ENCODE measurements around the gene FRMPD2. TPM values are rescaled to one million over a fixed set of nuclear protein-coding genes. Genes with fewer than 3 reads are reported as not detected.

Gene FRMPD2
- polyA plus RNA-seq, 1 of the 3 experiments (the other 2 are of a cell fraction): 0.02 TPM

GRCh38 chr10:48205918-48206317 lies 68.6 kb downstream of the FRMPD2 start:
- Histone ChIP-seq H3K79me2 (ENCODE audit: insufficient read depth) (no peaks in the 10 kb centered on the region), H3K4me1 (ENCODE audit: control insufficient read depth in 1 of 2, insufficient read depth in 2 of 2, low read depth in 1 of 2, low read length in 1 of 2) (no peaks in the 10 kb centered on the region), H4K20me1 (ENCODE audit: insufficient read depth) (no peaks in the 10 kb centered on the region), H3F3A (replicated peaks; ENCODE audit: insufficient read depth) (no peaks in the 10 kb centered on the region), H2AFZ (ENCODE audit: low read depth) (no peak overlapping the region), H3K27me3 (ENCODE audit: insufficient read depth) (no peaks in the 10 kb centered on the region; the same call in 1 of the 2 replicates), H3K27ac (ENCODE audit: low read depth in 2 of 2, low read length in 1 of 2) (no peak overlapping the region), H3K4me2 (no peak overlapping the region), H3K36me3 (replicated peaks in 1 of 2; ENCODE audit: control insufficient read depth in 1 of 2, insufficient read depth in 2 of 2, low read length in 1 of 2) (no peaks in the 10 kb centered on the region), H3K9ac (no peak overlapping the region), H3K9me2 (no peaks in the 10 kb centered on the region), H3K4me3 (ENCODE audit: low read depth in 2 of 2, low read length in 1 of 2) (no peak overlapping the region), H3K9me3 (no peaks in the 10 kb centered on the region)
- ChIA-PET POLR2A (no interaction called here), CTCF (no interaction called here)
- TF ChIP-seq RAD21 (IDR thresholded peaks at IDR 0.05; ENCODE audit: low read length) (no peak), EP300 (IDR thresholded peaks at IDR 0.05; ENCODE audit: borderline replicate concordance in 1 of 2, low read depth in 1 of 2, low read length in 1 of 2) (no peak), NFIC (IDR thresholded peaks at IDR 0.05; ENCODE audit: borderline replicate concordance) (no peak), EZH2phosphoT487 (IDR thresholded peaks at IDR 0.05; ENCODE audit: borderline replicate concordance, low read depth) (no peak), TAF1 (IDR thresholded peaks at IDR 0.05; ENCODE audit: borderline replicate concordance, low read depth, low read length) (no peak), YY1 (IDR thresholded peaks at IDR 0.05; ENCODE audit: low read depth) (no peak), RCOR1 (IDR thresholded peaks at IDR 0.05; ENCODE audit: low read length) (no peak), PBX3 (IDR thresholded peaks at IDR 0.05) (no peak), ELF1 (IDR thresholded peaks at IDR 0.05) (no peak), TEAD4 (IDR thresholded peaks at IDR 0.05; ENCODE audit: borderline replicate concordance, insufficient read depth) (no peak), REST (IDR thresholded peaks at IDR 0.05; ENCODE audit: low read depth, low read length) (no peak), MAX (IDR thresholded peaks at IDR 0.05; ENCODE audit: low read depth) (no peak), GATA2 (CRISPR knock-in tag; IDR thresholded peaks at IDR 0.05) (no peak), SMC3 (IDR thresholded peaks at IDR 0.05; ENCODE audit: low read depth, low read length) (no peak), FOSL2 (IDR thresholded peaks at IDR 0.05; ENCODE audit: borderline replicate concordance, low read depth) (no peak)
- DNase-seq: no peak
- WGBS (ENCODE audit: low lambda C conversion rate): 77% methylated on average over 4 of the region's 4 CpGs
